ENCODE measurements around the gene NNT.

NNT gene

GRCh38 chr5:43622074-43622473 is 19.1 kb downstream of the NNT start:
- H3K27me3 ChIP-seq (replicated peaks; ENCODE audit: control insufficient read depth, insufficient read depth, low read length): no peaks in the 10 kb centered on the region
- no peak for DNase-seq (ENCODE audit: extremely low read depth, insufficient read length)
- peaks cover 7% of the 10 kb centered on the region for H3K36me3 ChIP-seq (ENCODE audit: control insufficient read depth, insufficient read depth, low read length)
- TF ChIP-seq CTCF (IDR thresholded peaks at IDR 0.05; ENCODE audit: insufficient read depth, low read length, poor library complexity, severe bottlenecking): no peak
- H3K4me3 ChIP-seq (replicated peaks; ENCODE audit: low read depth, low read length): no peak overlapping the region

- no peak for DNase-seq (ENCODE audit: extremely low read depth, insufficient read length)
- Histone ChIP-seq H3K4me3 (replicated peaks; ENCODE audit: low read depth, low read length) (no peak overlapping the region), H3K27me3 (replicated peaks; ENCODE audit: control insufficient read depth, insufficient read depth, low read length) (no peaks in the 10 kb centered on the region), H3K36me3 (ENCODE audit: control insufficient read depth, insufficient read depth, low read length) (peaks cover 6% of the 10 kb centered on the region)
- no peak for TF ChIP-seq CTCF (IDR thresholded peaks at IDR 0.05; ENCODE audit: insufficient read depth, low read length, poor library complexity, severe bottlenecking)
Observed at GRCh38 chr5:43623048-43623680, 20.2 kb downstream of the NNT start.

GRCh38 chr5:43627028-43627427 is 24.0 kb downstream of the NNT start:
- TF ChIP-seq CTCF (IDR thresholded peaks at IDR 0.05; ENCODE audit: insufficient read depth, low read length, poor library complexity, severe bottlenecking): peak; percentile 51
- no peak for DNase-seq (ENCODE audit: extremely low read depth, insufficient read length)
- peaks cover 7% of the 10 kb centered on the region for H3K36me3 ChIP-seq (ENCODE audit: control insufficient read depth, insufficient read depth, low read length)
- no peak overlapping the region for H3K4me3 ChIP-seq (replicated peaks; ENCODE audit: low read depth, low read length)
- H3K27me3 ChIP-seq (replicated peaks; ENCODE audit: control insufficient read depth, insufficient read depth, low read length): no peaks in the 10 kb centered on the region

- TF ChIP-seq CTCF (IDR thresholded peaks at IDR 0.05; ENCODE audit: insufficient read depth, low read length, poor library complexity, severe bottlenecking): peak; percentile 52
- H3K36me3 ChIP-seq (ENCODE audit: control insufficient read depth, insufficient read depth, low read length): peaks cover 15% of the 10 kb centered on the region
- H3K4me3 ChIP-seq (replicated peaks; ENCODE audit: low read depth, low read length): no peak overlapping the region
- peak; percentile 6 for DNase-seq (ENCODE audit: extremely low read depth, insufficient read length)
- no peaks in the 10 kb centered on the region for H3K27me3 ChIP-seq (replicated peaks; ENCODE audit: control insufficient read depth, insufficient read depth, low read length)
Observed at GRCh38 chr5:43631182-43631910, 28.4 kb downstream of the NNT start.

GRCh38 chr5:43634621-43635020 is 31.6 kb downstream of the NNT start:
- H3K4me3 ChIP-seq (replicated peaks; ENCODE audit: low read depth, low read length): no peak overlapping the region
- no peak for DNase-seq (ENCODE audit: extremely low read depth, insufficient read length)
- TF ChIP-seq CTCF (IDR thresholded peaks at IDR 0.05; ENCODE audit: insufficient read depth, low read length, poor library complexity, severe bottlenecking): no peak
- no peaks in the 10 kb centered on the region for H3K27me3 ChIP-seq (replicated peaks; ENCODE audit: control insufficient read depth, insufficient read depth, low read length)
- H3K36me3 ChIP-seq (ENCODE audit: control insufficient read depth, insufficient read depth, low read length): peaks cover 15% of the 10 kb centered on the region
